ENCODE measurements around the gene KCNJ12. TPM values are rescaled to one million over a fixed set of nuclear protein-coding genes. Genes with fewer than 3 reads are reported as not detected.

The KCNJ12 gene
- total and polyA plus RNA-seq, 2 of the 4 experiments (the other 2 are of a cell fraction) = under 0.01 to 0.10 TPM

DNA sequence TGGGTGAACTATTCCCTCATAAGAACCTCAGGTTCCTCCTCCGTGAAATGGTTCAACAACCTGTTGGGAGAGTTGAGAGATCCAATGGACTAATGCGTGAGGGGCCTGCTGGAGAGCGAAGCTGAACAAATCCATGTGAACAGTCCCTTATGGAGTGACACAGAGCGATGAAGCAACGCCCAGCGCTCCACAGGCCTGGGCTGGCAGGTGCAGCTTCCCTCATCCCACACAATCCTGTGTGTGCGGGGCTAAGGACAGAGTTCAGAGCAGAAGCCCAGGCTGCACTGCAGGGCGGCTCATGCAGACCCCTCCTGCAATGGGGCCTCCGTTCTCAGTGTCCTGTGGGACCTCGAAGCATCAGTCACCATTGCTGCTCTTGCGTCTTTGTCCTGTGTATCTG is 90.4 kb downstream of the KCNJ12 start:
- Histone ChIP-seq H3K9me3 (ENCODE audit: control insufficient read depth, insufficient read depth, low read length) (no peaks in the 10 kb centered on the region), H3K79me1 (ENCODE audit: low read depth in 1 of 2, low read length in 2 of 2) (no peaks in the 10 kb centered on the region), H3K4ac (ENCODE audit: low read depth, low read length) (no peak overlapping the region), H4K5ac (ENCODE audit: low read depth, low read length) (no peak overlapping the region), H2BK5ac (ENCODE audit: low read depth, low read length, poor library complexity, severe bottlenecking) (no peak overlapping the region), H2BK15ac (ENCODE audit: low read depth, low read length) (no peak overlapping the region), H3K9ac (ENCODE audit: low read depth, low read length) (no peak overlapping the region), H4K91ac (ENCODE audit: insufficient read depth, low read depth, low read length) (no peak overlapping the region), H3K14ac (replicated peaks; ENCODE audit: low read depth, low read length) (no peak overlapping the region), H3K4me2 (ENCODE audit: low read depth, low read length) (no peak overlapping the region), H4K20me1 (ENCODE audit: insufficient read depth, low read length) (no peaks in the 10 kb centered on the region), H3K23ac (ENCODE audit: low read depth, low read length) (no peak overlapping the region), H2AFZ (replicated peaks; ENCODE audit: low read length, poor library complexity) (no peak overlapping the region), H2AK5ac (ENCODE audit: low read depth, low read length) (no peak overlapping the region), H3K4me1 (ENCODE audit: control insufficient read depth, insufficient read depth, low read length) (no peaks in the 10 kb centered on the region; the same call in 1 of the 2 replicates), H3K27me3 (ENCODE audit: control insufficient read depth, insufficient read depth, low read length) (peaks cover 61% of the 10 kb centered on the region), H3K18ac (ENCODE audit: low read depth, low read length) (no peak overlapping the region), H3K36me3 (ENCODE audit: control insufficient read depth, insufficient read depth, low read length) (no peaks in the 10 kb centered on the region), H3K4me3 (ENCODE audit: insufficient read depth, low read depth, low read length) (no peak overlapping the region), H2BK120ac (ENCODE audit: low read depth, low read length) (no peak overlapping the region), H3K27ac (ENCODE audit: insufficient read depth, low read length) (no peak overlapping the region), H2BK20ac (ENCODE audit: low read depth, low read length) (no peak overlapping the region), H3K9me1 (ENCODE audit: insufficient read depth, low read length) (no peaks in the 10 kb centered on the region), H2AK9ac (replicated peaks; ENCODE audit: low read depth, low read length, poor library complexity) (no peak overlapping the region), H3K56ac (ENCODE audit: extremely low read depth, insufficient read depth, low read length) (no peak overlapping the region), H4K8ac (ENCODE audit: low read depth in 2 of 2, low read length in 2 of 2) (no peak overlapping the region)
- DNase-seq (no peak), ATAC-seq (ENCODE audit: low read depth) (no peak)
- no TSS peak for BruUV-seq (replicated peaks)
- TF ChIP-seq, protein P1, sequence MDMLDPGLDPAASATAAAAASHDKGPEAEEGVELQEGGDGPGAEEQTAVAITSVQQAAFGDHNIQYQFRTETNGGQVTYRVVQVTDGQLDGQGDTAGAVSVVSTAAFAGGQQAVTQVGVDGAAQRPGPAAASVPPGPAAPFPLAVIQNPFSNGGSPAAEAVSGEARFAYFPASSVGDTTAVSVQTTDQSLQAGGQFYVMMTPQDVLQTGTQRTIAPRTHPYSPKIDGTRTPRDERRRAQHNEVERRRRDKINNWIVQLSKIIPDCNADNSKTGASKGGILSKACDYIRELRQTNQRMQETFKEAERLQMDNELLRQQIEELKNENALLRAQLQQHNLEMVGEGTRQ (IDR thresholded peaks at IDR 0.05; ENCODE audit: low read depth, low read length) = no peak
- TF ChIP-seq CHD1 (IDR thresholded peaks at IDR 0.05; ENCODE audit: low read depth, low read length) (no peak), BHLHE40 (IDR thresholded peaks at IDR 0.05; ENCODE audit: low read depth, low read length) (no peak), SMC3 (IDR thresholded peaks at IDR 0.05; ENCODE audit: low read depth, low read length) (no peak), NFE2L2 (IDR thresholded peaks at IDR 0.05; ENCODE audit: low read depth, low read length) (no peak), MAFK (IDR thresholded peaks at IDR 0.05; ENCODE audit: low read depth, low read length) (no peak)
- 74% methylated on average over 4 of the region's 11 CpGs; no CpG with 5 or more reads in 1 of the 2 experiments for WGBS, 2 experiments (ENCODE audit: extremely low coverage in 2 of 2, insufficient read length in 1 of 2)
- in situ Hi-C loops (cut with MboI; ENCODE audit: low sequenced_read_pairs) = no loop called here
- intact Hi-C loops (cut with micrococcal nuclease) = no loop called here
- CTCF ChIA-PET = interaction anchor here (1.0 kb wide), 1 partner anchor 10 kb away, joined by 3 read pairs; no protein-coding TSS in a partner anchor
- POLR2A ChIA-PET (ENCODE audit: unreplicated experiment) = no interaction called here
- dilution Hi-C loops (cut with HindIII; ENCODE audit: low sequenced_read_pairs, unreplicated experiment) = no loop called here
